ENCODE data around the gene STEAP1B. TPM values are rescaled to one million over a fixed set of nuclear protein-coding genes. Genes with fewer than 3 reads are reported as not detected.

The STEAP1B gene
- total and polyA plus RNA-seq, 4 donors: 0.06 to 0.28 (median 0.08) TPM; not detected in 1

DNA sequence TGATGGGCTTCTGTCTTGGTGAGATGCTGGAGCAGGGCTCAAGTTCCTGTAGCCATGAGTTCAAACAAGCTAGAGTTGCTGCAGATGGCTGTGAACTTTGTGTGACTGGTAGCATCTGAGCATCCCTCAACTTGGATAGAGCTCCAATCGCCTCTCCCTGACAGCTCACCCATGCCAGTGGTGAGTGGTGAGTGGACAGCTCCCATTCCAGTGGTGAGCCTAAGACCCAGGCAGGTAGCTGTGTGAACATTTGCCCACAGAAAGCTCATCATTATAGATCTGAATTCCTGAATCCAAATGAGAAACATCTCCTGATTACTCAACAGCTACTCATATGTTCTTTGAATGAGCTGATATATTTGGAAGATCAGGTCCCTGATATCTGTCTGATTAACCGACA is 25.3 kb downstream of the STEAP1B start:
- Histone ChIP-seq H3K4me1 (ENCODE audit: control insufficient read depth in 4 of 4, insufficient read depth in 4 of 4, low read length in 3 of 4) (no peaks in the 10 kb centered on the region), H3K27ac (ENCODE audit: low read depth in 1 of 2, low read length in 2 of 2) (no peak overlapping the region), H3K9me3 (ENCODE audit: control insufficient read depth in 4 of 4, low read length in 3 of 4) (no peaks in the 10 kb centered on the region), H3K27me3 (ENCODE audit: control insufficient read depth in 4 of 4, insufficient read depth in 4 of 4, low read length in 3 of 4) (no peaks in the 10 kb centered on the region), H3K36me3 (ENCODE audit: control insufficient read depth in 4 of 4, insufficient read depth in 3 of 4, low read depth in 1 of 4, low read length in 3 of 4) (no peaks in the 10 kb centered on the region), H3K4me3 (ENCODE audit: low read depth in 1 of 3, low read length in 3 of 3) (no peak overlapping the region), H3K9ac (ENCODE audit: low read depth in 1 of 2, low read length in 2 of 2) (no peak overlapping the region)
- TF ChIP-seq RAD21 (IDR thresholded peaks at IDR 0.05) (no peak), FOXA2 (IDR thresholded peaks at IDR 0.05) (no peak)
- TF ChIP-seq, protein P1, sequence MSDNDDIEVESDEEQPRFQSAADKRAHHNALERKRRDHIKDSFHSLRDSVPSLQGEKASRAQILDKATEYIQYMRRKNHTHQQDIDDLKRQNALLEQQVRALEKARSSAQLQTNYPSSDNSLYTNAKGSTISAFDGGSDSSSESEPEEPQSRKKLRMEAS (IDR thresholded peaks at IDR 0.05): no peak
- TF ChIP-seq, protein P2, sequence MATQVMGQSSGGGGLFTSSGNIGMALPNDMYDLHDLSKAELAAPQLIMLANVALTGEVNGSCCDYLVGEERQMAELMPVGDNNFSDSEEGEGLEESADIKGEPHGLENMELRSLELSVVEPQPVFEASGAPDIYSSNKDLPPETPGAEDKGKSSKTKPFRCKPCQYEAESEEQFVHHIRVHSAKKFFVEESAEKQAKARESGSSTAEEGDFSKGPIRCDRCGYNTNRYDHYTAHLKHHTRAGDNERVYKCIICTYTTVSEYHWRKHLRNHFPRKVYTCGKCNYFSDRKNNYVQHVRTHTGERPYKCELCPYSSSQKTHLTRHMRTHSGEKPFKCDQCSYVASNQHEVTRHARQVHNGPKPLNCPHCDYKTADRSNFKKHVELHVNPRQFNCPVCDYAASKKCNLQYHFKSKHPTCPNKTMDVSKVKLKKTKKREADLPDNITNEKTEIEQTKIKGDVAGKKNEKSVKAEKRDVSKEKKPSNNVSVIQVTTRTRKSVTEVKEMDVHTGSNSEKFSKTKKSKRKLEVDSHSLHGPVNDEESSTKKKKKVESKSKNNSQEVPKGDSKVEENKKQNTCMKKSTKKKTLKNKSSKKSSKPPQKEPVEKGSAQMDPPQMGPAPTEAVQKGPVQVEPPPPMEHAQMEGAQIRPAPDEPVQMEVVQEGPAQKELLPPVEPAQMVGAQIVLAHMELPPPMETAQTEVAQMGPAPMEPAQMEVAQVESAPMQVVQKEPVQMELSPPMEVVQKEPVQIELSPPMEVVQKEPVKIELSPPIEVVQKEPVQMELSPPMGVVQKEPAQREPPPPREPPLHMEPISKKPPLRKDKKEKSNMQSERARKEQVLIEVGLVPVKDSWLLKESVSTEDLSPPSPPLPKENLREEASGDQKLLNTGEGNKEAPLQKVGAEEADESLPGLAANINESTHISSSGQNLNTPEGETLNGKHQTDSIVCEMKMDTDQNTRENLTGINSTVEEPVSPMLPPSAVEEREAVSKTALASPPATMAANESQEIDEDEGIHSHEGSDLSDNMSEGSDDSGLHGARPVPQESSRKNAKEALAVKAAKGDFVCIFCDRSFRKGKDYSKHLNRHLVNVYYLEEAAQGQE (IDR thresholded peaks at IDR 0.05): no peak
- TF ChIP-seq, protein P3, sequence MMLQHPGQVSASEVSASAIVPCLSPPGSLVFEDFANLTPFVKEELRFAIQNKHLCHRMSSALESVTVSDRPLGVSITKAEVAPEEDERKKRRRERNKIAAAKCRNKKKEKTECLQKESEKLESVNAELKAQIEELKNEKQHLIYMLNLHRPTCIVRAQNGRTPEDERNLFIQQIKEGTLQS (IDR thresholded peaks at IDR 0.05): no peak
- DNase-seq (ENCODE audit: low spot score): no peak
- 91% methylated on average over 2 of the region's 2 CpGs for WGBS

DNA sequence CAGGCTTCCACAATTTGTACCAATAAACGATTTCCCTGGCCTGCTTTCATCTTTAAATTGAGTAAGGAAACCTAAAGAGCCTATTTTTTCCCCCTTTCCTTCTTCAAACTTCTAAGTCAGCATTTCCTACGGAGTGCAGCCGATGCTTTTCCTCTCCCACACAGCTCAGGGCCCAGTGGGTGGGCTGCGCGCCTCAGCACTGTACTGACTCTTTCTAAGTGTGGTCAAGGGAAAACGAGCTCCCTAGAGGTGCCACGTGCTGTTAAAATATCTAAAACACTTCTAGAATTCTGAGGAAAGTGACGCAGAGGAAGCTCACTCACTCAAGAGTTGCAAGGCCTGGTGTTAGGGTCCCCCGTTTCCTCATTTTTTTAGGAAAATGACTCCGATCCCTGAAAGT is 29.0 kb downstream of the STEAP1B start:
- DNase-seq (ENCODE audit: low spot score): no peak
- Histone ChIP-seq H3K9ac (ENCODE audit: low read depth in 1 of 2, low read length in 2 of 2) (no peak overlapping the region), H3K4me3 (ENCODE audit: low read depth in 1 of 3, low read length in 3 of 3) (no peak overlapping the region), H3K4me1 (ENCODE audit: control insufficient read depth in 4 of 4, insufficient read depth in 4 of 4, low read length in 3 of 4) (no peaks in the 10 kb centered on the region), H3K27ac (ENCODE audit: low read depth in 1 of 2, low read length in 2 of 2) (no peak overlapping the region), H3K36me3 (ENCODE audit: control insufficient read depth in 4 of 4, insufficient read depth in 3 of 4, low read depth in 1 of 4, low read length in 3 of 4) (no peaks in the 10 kb centered on the region), H3K9me3 (ENCODE audit: control insufficient read depth in 4 of 4, low read length in 3 of 4) (no peaks in the 10 kb centered on the region), H3K27me3 (ENCODE audit: control insufficient read depth in 4 of 4, insufficient read depth in 4 of 4, low read length in 3 of 4) (no peaks in the 10 kb centered on the region)
- no peak for TF ChIP-seq FOXA1 (IDR thresholded peaks at IDR 0.05)
- TF ChIP-seq YY1 (IDR thresholded peaks at IDR 0.05): no peak
- TF ChIP-seq, protein P3 (IDR thresholded peaks at IDR 0.05): no peak
- TF ChIP-seq TAF1 (conservative IDR thresholded peaks at IDR 0.05): no peak
- no peak for TF ChIP-seq HNF4A (conservative IDR thresholded peaks at IDR 0.05)
- TF ChIP-seq, protein P1 (IDR thresholded peaks at IDR 0.05): no peak
- no peak for TF ChIP-seq RXRA (IDR thresholded peaks at IDR 0.05)
- TF ChIP-seq, protein P2 (IDR thresholded peaks at IDR 0.05): no peak
- TF ChIP-seq GABPA (IDR thresholded peaks at IDR 0.05 in 1 of 2, conservative IDR thresholded peaks at IDR 0.05 in 1 of 2): no peak
- no peak for TF ChIP-seq JUND (IDR thresholded peaks at IDR 0.05)
- TF ChIP-seq HNF4G (IDR thresholded peaks at IDR 0.05): no peak
- no peak for TF ChIP-seq EGR1 (IDR thresholded peaks at IDR 0.05; ENCODE audit: low read depth in 2 of 2)
- 82% methylated on average over 10 of the region's 10 CpGs for WGBS

All from liver (tissue), 9 donors.